ENCODE results near the gene GPR155.
"Not testable (repeated sequence)": the region's sequence is repeated elsewhere in the genome, so short reads cannot be mapped to it uniquely, and the experiment has no call there.

GPR155 gene

DNA sequence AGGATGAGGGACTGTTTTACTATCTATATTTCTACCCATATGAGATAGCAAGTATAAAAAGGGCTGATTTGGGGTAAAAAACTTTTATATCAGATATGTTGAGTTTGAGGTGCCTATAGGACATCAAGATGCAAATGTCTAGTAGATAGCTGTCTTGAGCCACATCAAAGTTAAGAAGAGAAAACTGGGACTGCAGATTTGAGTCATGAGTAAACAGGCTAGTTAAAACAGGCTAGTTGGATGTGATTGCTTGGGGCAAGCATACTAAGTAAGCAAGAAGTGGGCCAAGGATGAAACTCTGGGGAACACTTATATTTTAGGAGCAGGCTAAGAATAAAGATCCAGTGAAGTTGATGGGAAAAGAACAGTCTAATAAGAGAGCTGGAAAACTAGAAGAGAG is 94.1 kb downstream of the GPR155 start:
- TF ChIP-seq, protein P1, sequence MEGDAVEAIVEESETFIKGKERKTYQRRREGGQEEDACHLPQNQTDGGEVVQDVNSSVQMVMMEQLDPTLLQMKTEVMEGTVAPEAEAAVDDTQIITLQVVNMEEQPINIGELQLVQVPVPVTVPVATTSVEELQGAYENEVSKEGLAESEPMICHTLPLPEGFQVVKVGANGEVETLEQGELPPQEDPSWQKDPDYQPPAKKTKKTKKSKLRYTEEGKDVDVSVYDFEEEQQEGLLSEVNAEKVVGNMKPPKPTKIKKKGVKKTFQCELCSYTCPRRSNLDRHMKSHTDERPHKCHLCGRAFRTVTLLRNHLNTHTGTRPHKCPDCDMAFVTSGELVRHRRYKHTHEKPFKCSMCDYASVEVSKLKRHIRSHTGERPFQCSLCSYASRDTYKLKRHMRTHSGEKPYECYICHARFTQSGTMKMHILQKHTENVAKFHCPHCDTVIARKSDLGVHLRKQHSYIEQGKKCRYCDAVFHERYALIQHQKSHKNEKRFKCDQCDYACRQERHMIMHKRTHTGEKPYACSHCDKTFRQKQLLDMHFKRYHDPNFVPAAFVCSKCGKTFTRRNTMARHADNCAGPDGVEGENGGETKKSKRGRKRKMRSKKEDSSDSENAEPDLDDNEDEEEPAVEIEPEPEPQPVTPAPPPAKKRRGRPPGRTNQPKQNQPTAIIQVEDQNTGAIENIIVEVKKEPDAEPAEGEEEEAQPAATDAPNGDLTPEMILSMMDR (conservative IDR thresholded peaks at IDR 0.05; ENCODE audit: low read depth, low read length) = no peak
- no peak for DNase-seq (ENCODE audit: low read depth)
- no peak overlapping the region for H3K4me3 ChIP-seq (ENCODE audit: low read depth, low read length)

DNA sequence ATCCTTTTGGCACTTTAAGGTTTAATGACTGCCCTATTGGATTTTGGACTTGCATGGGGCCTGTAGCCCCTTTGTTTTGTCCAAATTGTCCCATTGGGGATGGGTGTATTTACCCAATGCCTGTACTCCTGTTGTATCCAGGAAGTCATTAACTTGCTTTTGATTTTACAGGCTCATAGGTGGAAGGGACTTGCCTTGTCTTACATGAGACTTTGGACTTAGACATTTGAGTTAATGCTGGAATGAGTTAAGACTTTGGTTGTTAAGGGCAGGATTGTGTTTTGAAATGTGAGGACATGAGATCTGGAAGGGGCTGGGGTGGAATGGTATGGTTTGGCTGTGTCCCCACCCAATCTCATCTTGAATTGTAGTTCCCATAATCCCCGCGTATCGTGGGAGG is 96.5 kb downstream of the GPR155 start:
- not testable (repeated sequence) for H3K4me3 ChIP-seq (ENCODE audit: low read depth, low read length); DNase-seq (ENCODE audit: low read depth)

DNA sequence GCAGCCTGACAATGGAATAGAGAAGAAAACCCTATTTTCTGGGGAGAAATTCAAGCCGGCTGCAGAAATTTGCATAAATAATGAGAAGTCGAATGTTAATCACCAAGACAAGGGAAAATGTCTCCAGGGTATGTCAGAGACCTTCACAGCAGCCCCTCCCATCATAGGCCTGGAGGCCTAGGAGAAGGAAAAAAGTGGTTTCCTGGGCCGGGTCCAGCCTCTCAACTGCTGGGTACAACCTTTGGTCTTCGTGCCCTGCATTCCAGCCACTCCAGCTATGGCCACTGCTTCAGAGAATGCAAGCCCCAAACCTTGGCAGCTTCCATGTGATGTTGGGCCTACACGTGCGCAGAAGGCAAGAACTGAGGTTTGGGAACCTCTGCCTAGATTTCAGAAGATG is 97.3 kb downstream of the GPR155 start:
- TF ChIP-seq, protein P1 (conservative IDR thresholded peaks at IDR 0.05; ENCODE audit: low read depth, low read length) = no peak
- H3K4me3 ChIP-seq (ENCODE audit: low read depth, low read length) = no peak overlapping the region
- no peak for DNase-seq (ENCODE audit: low read depth)

DNA sequence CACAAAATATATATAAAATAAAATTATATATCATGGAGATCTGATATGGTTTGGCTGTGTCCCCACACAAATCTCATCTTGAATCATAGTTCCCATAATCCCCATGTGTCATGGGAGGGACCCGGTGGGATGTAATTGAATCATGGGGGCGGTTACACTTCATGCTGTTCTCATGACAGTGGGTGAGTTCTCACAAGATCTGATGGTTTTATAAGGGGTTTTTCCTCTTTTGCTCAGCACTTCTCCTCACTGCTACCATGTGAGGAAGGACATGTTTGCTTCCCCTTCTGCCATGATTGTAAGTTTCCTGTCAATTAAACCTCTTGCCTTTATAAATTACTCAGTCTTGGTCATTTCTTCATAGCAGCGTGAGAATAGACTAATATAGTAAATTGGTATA is 98.1 kb downstream of the GPR155 start:
- H3K4me3 ChIP-seq (ENCODE audit: low read depth, low read length); DNase-seq (ENCODE audit: low read depth): not testable (repeated sequence)

DNA sequence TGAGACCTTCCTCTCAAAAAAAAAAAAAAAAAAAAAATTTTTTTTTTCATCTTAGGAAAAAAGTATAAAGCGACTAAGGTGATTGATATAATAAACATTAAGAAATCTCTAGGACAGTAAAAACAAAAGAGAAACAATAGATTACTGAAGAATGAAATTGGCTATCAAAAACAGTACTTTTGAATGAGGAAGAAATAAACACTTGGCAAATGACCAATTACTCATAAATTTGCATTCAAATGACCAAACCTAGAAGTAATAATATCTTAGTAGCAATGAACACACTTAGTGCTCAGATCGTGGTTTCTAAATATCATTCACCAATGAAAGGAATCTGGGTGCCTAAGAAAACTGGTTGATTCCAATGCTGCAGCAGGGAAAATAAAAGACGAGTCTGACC is 101.6 kb downstream of the GPR155 start:
- TF ChIP-seq, protein P1 (conservative IDR thresholded peaks at IDR 0.05; ENCODE audit: low read depth, low read length) = no peak
- no peak for DNase-seq (ENCODE audit: low read depth)
- no peak overlapping the region for H3K4me3 ChIP-seq (ENCODE audit: low read depth, low read length)

DNA sequence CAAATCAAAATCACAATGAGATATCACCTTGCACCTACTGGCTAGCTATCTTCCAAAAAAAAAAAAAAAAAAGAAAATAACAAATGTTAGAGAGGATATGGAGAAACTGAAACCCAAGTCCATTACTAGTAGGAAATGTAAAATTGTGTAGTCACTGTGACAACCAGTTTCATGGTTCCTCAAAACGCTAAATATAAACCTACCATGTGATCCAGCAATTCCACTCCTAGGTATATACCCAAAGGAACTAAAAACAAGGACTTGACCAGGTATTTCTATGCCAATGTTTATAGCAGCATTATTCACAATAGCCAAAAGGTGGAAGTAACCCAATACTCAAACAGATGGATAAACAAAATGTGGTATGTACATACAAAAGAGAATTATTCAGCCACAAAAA is 103.0 kb downstream of the GPR155 start:
- DNase-seq (ENCODE audit: low read depth) = no peak
- H3K4me3 ChIP-seq (ENCODE audit: low read depth, low read length) = no peak overlapping the region
- TF ChIP-seq, protein P1 (conservative IDR thresholded peaks at IDR 0.05; ENCODE audit: low read depth, low read length) = no peak
